B cell (primary cell): ENCODE results near the gene AKAP6. TPM values are rescaled to one million over a fixed set of nuclear protein-coding genes. Genes with fewer than 3 reads are reported as not detected.

Experiments
- ATAC-seq: fragments of 200-7000 bp; cut with Tn5 transposase; one replicate; pipeline ENCODE4 v1.10.0; 2021; ENCODE audit warnings: low read depth, mild to moderate bottlenecking, moderate number of reproducible peaks, moderate library complexity
- CTCF ChIA-PET: fragments of 350-600 bp; sonication (Branson Sonifier 250); formaldehyde crosslinking; loops from one replicate; lab custom pipeline; 2021; ENCODE audit warnings: antibody characterized with exemption, inconsistent platforms; lab: Charles Lee
- POLR2A ChIA-PET: fragments of 350-600 bp; sonication (Branson Sonifier 250); formaldehyde crosslinking; loops from one replicate; lab custom pipeline; 2021; ENCODE audit warnings: antibody characterized with exemption; lab: Charles Lee
- DNase-seq: peaks from one replicate; pipeline ENCODE4 v3.0.0; 2013
- H2AFZ ChIP-seq: 2 replicates; pipeline ENCODE4 v1.6.1; 2012; ENCODE audit warnings: mild to moderate bottlenecking, low read depth, low read length; ENCODE audit not compliant: insufficient read depth, poor library complexity, severe bottlenecking
- H3K27ac ChIP-seq, 2 donors: 1 replicate in 1 of 2; 2 replicates in 1 of 2; pipeline ENCODE4 v1.5.1; 2012 to 2013; ENCODE audit warnings: low read length in 2 of 2, mild to moderate bottlenecking in 2 of 2, moderate library complexity in 1 of 2
- H3K27me3 ChIP-seq, 4 experiments: fragments of 200-600 bp in 1 of 4; sonication (generic) in 1 of 4; replicated peaks in 1 of 4; 1 replicate in 2 of 4; 2 replicates in 2 of 4; pipeline versions ENCODE4 v1.6.1 to v1.7.0; 2013 to 2016; ENCODE audit warnings: low read length in 3 of 4, mild to moderate bottlenecking in 2 of 4, mixed read lengths in 1 of 4, moderate library complexity in 1 of 4; ENCODE audit not compliant: insufficient read depth in 4 of 4, control insufficient read depth in 3 of 4; ENCODE audit errors: control extremely low read depth in 1 of 4
- H3K36me3 ChIP-seq, 2 experiments: replicated peaks in 1 of 2; 1 replicate in 1 of 2; 2 replicates in 1 of 2; pipeline versions ENCODE4 v1.6.1 to v1.7.1; 2013; ENCODE audit warnings: low read length in 1 of 2; ENCODE audit not compliant: insufficient read depth in 2 of 2, control insufficient read depth in 1 of 2; ENCODE audit errors: control extremely low read depth in 1 of 2, extremely low read depth in 1 of 2
- H3K4me1 ChIP-seq, 2 donors: fragments of 200-600 bp in 1 of 2; sonication (generic) in 1 of 2; 1 replicate in 1 of 2; 2 replicates in 1 of 2; pipeline versions ENCODE4 v1.5.1 to v1.6.1; 2013 to 2017; ENCODE audit warnings: low read length in 2 of 2; ENCODE audit not compliant: control insufficient read depth in 2 of 2, insufficient read depth in 2 of 2
- H3K4me2 ChIP-seq: replicated peaks from 2 replicates; pipeline ENCODE3; 2012; ENCODE audit warnings: mild to moderate bottlenecking, low read depth, low read length; ENCODE audit not compliant: poor library complexity, severe bottlenecking
- H3K4me3 ChIP-seq, 5 experiments: fragments of 200-600 bp in 1 of 5; sonication (generic) in 1 of 5; 1 replicate in 3 of 5; 2 replicates in 2 of 5; pipeline versions ENCODE4 v1.5.1 to v1.7.0; 2011 to 2016; ENCODE audit warnings: low read length in 4 of 5, mild to moderate bottlenecking in 4 of 5, low read depth in 2 of 5, control low read depth in 1 of 5, moderate library complexity in 1 of 5; ENCODE audit not compliant: insufficient read depth in 1 of 5; ENCODE audit errors: control extremely low read depth in 1 of 5, extremely low read depth in 1 of 5
- H3K79me2 ChIP-seq: fragments of 200-600 bp; sonication (generic); one replicate; pipeline ENCODE4 v1.6.0; 2016; ENCODE audit warnings: low read length; ENCODE audit not compliant: control insufficient read depth, insufficient read depth
- H3K9ac ChIP-seq: fragments of 200-600 bp; sonication (generic); 2 replicates; pipeline ENCODE4 v1.6.1; 2017; ENCODE audit warnings: mild to moderate bottlenecking, low read length, moderate library complexity
- H3K9me3 ChIP-seq, 3 donors: one replicate each; pipeline versions ENCODE4 v1.6.1 to v1.7.1; 2013; ENCODE audit warnings: low read length in 2 of 3; ENCODE audit not compliant: control insufficient read depth in 2 of 3, insufficient read depth in 1 of 3; ENCODE audit errors: control extremely low read depth in 1 of 3
- H4K20me1 ChIP-seq: 2 replicates; pipeline ENCODE4 v1.6.0; 2012; ENCODE audit warnings: mild to moderate bottlenecking, low read length; ENCODE audit not compliant: insufficient read depth, control insufficient read depth, poor library complexity, severe bottlenecking
- H3K27ac Mint-ChIP-seq: one replicate; pipeline ENCODE4 v1.8.0; 2021; ENCODE audit warnings: mixed read lengths
- H3K27me3 Mint-ChIP-seq: one replicate; pipeline ENCODE4 v1.8.0; 2021; ENCODE audit warnings: mixed read lengths
- H3K4me1 Mint-ChIP-seq: one replicate; pipeline ENCODE4 v1.8.0; 2021; ENCODE audit warnings: mixed read lengths
- H3K4me3 Mint-ChIP-seq: one replicate; pipeline ENCODE4 v1.8.0; 2021; ENCODE audit warnings: mixed read lengths
- H3K9me3 Mint-ChIP-seq: one replicate; pipeline ENCODE4 v1.8.0; 2022; ENCODE audit warnings: mixed read lengths; ENCODE audit not compliant: insufficient read depth
- EZH2 ChIP-seq: IDR thresholded peaks from 2 replicates; pipeline ENCODE4 v1.6.1; 2012; ENCODE audit warnings: borderline replicate concordance, low read depth, mild to moderate bottlenecking, moderate library complexity, low read length; ENCODE audit not compliant: insufficient read depth, poor library complexity, severe bottlenecking
- WGBS: methylation state at CpG from one replicate; pipeline ENCODE4 v1.1.5; 2013; ENCODE audit warnings: missing lambda C conversion rate; ENCODE audit not compliant: insufficient coverage; 5-methylcytosine and 5-hydroxymethylcytosine counted together
- intact Hi-C: fragments of 100-400 bp; cut with micrococcal nuclease; formaldehyde crosslinking; loops from one replicate; pipeline ENCODE4 v1.10.0; 2022
- polyA plus RNA-seq: library from polyadenylated mRNA; depleted of rRNA; stranded (reverse); fragments of >200 nt; gene quantifications from 2 replicates; pipeline ENCODE4 v1.2.3, GENCODE V29; 2012
- total RNA-seq, 2 donors: library from RNA; stranded (reverse); fragments of 120-200 nt in 1 of 2; gene quantifications; 1 replicate in 1 of 2; 2 replicates in 1 of 2; pipeline versions ENCODE4 v1.2.3 to v1.2.4, GENCODE V29; 2013 to 2022
- TF ChIP-seq, protein P1 (sequence below): fragments of 200-600 bp; IDR thresholded peaks from one replicate; pipeline ENCODE4 v1.8.0; 2022; ENCODE audit warnings: antibody characterized with exemption, mild to moderate bottlenecking

The AKAP6 gene
- total and polyA plus RNA-seq, 2 donors (not counting 1 experiment from before 2014, with no cell fraction given): 1.4 to 2.8 TPM

DNA sequence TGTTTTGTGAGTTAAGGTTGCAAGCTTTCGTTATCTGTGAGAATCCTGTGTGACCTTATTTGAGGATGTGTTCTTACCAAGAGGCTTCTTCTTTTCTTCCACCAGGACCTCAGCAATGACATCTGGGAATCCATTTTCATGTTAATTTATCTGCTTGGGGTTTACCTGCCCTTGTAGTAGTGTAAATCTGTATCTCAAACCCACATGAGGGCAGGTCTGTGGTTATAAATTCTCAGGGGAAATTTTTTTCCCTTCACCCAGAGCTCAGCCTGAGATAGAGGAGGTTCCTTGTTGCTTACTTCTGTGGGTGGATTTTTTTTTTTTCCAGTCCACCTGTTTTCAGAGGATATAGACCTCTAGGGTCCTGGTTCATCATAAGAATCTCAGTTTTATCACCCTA is 70.8 kb downstream of the AKAP6 start:
- CTCF ChIA-PET: no interaction called here
- Histone ChIP-seq H3K9ac (no peak overlapping the region), H4K20me1 (no peaks in the 10 kb centered on the region), H3K4me2 (no peak overlapping the region), H3K79me2 (no peaks in the 10 kb centered on the region), H2AFZ (no peak overlapping the region), H3K27ac (no peak overlapping the region), H3K9me3 (no peaks in the 10 kb centered on the region), H3K4me3 (no peak overlapping the region), H3K27me3 (no peaks in the 10 kb centered on the region), H3K36me3 (no peaks in the 10 kb centered on the region), H3K4me1 (no peaks in the 10 kb centered on the region)
- no peaks in the 10 kb centered on the region for H3K27me3 Mint-ChIP-seq
- H3K9me3 Mint-ChIP-seq: no peaks in the 10 kb centered on the region
- no CpG with 5 or more reads among the region's 1 CpG for WGBS
- intact Hi-C loops: no loop called here
- H3K4me1 Mint-ChIP-seq: no peaks in the 10 kb centered on the region
- H3K27ac Mint-ChIP-seq: no peak overlapping the region
- POLR2A ChIA-PET: no interaction called here
- no peak for TF ChIP-seq EZH2
- TF ChIP-seq, protein P1, sequence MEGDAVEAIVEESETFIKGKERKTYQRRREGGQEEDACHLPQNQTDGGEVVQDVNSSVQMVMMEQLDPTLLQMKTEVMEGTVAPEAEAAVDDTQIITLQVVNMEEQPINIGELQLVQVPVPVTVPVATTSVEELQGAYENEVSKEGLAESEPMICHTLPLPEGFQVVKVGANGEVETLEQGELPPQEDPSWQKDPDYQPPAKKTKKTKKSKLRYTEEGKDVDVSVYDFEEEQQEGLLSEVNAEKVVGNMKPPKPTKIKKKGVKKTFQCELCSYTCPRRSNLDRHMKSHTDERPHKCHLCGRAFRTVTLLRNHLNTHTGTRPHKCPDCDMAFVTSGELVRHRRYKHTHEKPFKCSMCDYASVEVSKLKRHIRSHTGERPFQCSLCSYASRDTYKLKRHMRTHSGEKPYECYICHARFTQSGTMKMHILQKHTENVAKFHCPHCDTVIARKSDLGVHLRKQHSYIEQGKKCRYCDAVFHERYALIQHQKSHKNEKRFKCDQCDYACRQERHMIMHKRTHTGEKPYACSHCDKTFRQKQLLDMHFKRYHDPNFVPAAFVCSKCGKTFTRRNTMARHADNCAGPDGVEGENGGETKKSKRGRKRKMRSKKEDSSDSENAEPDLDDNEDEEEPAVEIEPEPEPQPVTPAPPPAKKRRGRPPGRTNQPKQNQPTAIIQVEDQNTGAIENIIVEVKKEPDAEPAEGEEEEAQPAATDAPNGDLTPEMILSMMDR: no peak
- ATAC-seq (no peak), DNase-seq (no peak)
- no peak overlapping the region for H3K4me3 Mint-ChIP-seq

GRCh38 chr14:32400480-32400879 is 71.4 kb downstream of the AKAP6 start:
- no peak overlapping the region for H3K27ac ChIP-seq
- H3K4me2 ChIP-seq: no peak overlapping the region
- no peaks in the 10 kb centered on the region for H3K4me1 ChIP-seq
- H3K9ac ChIP-seq: no peak overlapping the region
- no peaks in the 10 kb centered on the region for H4K20me1 ChIP-seq
- Mint-ChIP-seq H3K27me3 (no peaks in the 10 kb centered on the region), H3K4me3 (no peak overlapping the region), H3K4me1 (no peaks in the 10 kb centered on the region), H3K9me3 (no peaks in the 10 kb centered on the region), H3K27ac (no peak overlapping the region)
- intact Hi-C loops: no loop called here
- ATAC-seq (no peak), DNase-seq (no peak)
- CTCF ChIA-PET: no interaction called here
- no peaks in the 10 kb centered on the region for H3K36me3 ChIP-seq
- no peaks in the 10 kb centered on the region for H3K27me3 ChIP-seq
- TF ChIP-seq, protein P1: no peak
- no peak for TF ChIP-seq EZH2
- no peaks in the 10 kb centered on the region for H3K79me2 ChIP-seq
- H3K9me3 ChIP-seq: no peaks in the 10 kb centered on the region
- POLR2A ChIA-PET: no interaction called here
- H2AFZ ChIP-seq: no peak overlapping the region
- no peak overlapping the region for H3K4me3 ChIP-seq
- WGBS: no CpG with 5 or more reads among the region's 1 CpG
